Measurements from ENCODE around the gene PDAP1. TPM values are rescaled to one million over a fixed set of nuclear protein-coding genes. Genes with fewer than 3 reads are reported as not detected.
A peak's percentile ranks its signal among the peaks of the same experiment; 100 is the strongest.

The PDAP1 gene
- total RNA-seq, 3 donors from 2014 or later (not counting 1 experiment from before 2014, with no cell fraction given) = 55.3 to 60.6 (median 59.3) TPM

DNA sequence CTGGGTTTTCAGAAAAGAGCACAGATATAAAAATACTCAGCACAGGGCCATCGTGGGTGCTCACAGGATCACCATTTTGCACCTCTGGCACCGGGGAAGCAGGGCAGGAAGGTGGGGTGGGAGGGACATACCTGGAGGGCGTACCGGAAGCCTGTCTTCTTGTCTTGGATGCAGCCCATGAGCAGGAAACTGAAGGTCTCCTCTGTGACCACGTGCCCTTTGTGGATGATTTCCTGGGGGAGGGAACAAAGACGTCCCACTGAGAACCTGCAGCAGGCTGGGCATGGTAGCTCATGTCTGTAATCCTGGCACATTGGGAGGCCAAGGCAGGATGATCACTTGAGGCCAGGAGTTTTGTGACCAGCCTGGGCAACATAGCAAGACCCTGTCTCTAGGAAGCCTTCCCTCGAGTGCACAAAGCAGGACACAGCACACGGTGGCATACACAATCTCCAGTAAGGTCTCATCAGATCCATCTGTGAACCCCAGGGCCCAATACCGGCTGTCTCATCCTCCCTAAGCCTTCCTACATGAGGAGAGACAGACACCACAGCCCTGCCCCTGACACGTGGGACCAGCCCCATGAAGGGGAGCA is 20.7 kb upstream of the PDAP1 start:
- Mint-ChIP-seq H3K36me3 (no peaks in the 10 kb centered on the region), H3K27me3 (ENCODE audit: low read depth in 2 of 2) (no peaks in the 10 kb centered on the region), H3K27ac (no peak overlapping the region), H3K9me3 (no peaks in the 10 kb centered on the region), H3K4me1 (no peaks in the 10 kb centered on the region), H3K4me3 (no peak overlapping the region)
- ATAC-seq = no peak
- peaks cover 31% of the 10 kb centered on the region for H3K36me3 ChIP-seq (ENCODE audit: control insufficient read depth, insufficient read depth, low read length)
- no peaks in the 10 kb centered on the region for H3K9me3 ChIP-seq (ENCODE audit: control insufficient read depth, insufficient read depth, low read length)
- WGBS (ENCODE audit: insufficient coverage) = 87% methylated on average over 10 of the region's 10 CpGs
- intact Hi-C loops (cut with micrococcal nuclease) = no loop called here
- H3K27ac ChIP-seq (ENCODE audit: low read length) = no peak overlapping the region
- TF ChIP-seq, protein P1, sequence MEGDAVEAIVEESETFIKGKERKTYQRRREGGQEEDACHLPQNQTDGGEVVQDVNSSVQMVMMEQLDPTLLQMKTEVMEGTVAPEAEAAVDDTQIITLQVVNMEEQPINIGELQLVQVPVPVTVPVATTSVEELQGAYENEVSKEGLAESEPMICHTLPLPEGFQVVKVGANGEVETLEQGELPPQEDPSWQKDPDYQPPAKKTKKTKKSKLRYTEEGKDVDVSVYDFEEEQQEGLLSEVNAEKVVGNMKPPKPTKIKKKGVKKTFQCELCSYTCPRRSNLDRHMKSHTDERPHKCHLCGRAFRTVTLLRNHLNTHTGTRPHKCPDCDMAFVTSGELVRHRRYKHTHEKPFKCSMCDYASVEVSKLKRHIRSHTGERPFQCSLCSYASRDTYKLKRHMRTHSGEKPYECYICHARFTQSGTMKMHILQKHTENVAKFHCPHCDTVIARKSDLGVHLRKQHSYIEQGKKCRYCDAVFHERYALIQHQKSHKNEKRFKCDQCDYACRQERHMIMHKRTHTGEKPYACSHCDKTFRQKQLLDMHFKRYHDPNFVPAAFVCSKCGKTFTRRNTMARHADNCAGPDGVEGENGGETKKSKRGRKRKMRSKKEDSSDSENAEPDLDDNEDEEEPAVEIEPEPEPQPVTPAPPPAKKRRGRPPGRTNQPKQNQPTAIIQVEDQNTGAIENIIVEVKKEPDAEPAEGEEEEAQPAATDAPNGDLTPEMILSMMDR (IDR thresholded peaks at IDR 0.05) = no peak
- no peak overlapping the region for H3K4me3 ChIP-seq (ENCODE audit: low read length)
- H3K4me1 ChIP-seq (ENCODE audit: control insufficient read depth, insufficient read depth, low read length) = no peaks in the 10 kb centered on the region
- H3K27me3 ChIP-seq (ENCODE audit: control insufficient read depth, insufficient read depth, low read length) = no peaks in the 10 kb centered on the region
- peak in 1 of 2 donors; percentile 41 for DNase-seq

DNA sequence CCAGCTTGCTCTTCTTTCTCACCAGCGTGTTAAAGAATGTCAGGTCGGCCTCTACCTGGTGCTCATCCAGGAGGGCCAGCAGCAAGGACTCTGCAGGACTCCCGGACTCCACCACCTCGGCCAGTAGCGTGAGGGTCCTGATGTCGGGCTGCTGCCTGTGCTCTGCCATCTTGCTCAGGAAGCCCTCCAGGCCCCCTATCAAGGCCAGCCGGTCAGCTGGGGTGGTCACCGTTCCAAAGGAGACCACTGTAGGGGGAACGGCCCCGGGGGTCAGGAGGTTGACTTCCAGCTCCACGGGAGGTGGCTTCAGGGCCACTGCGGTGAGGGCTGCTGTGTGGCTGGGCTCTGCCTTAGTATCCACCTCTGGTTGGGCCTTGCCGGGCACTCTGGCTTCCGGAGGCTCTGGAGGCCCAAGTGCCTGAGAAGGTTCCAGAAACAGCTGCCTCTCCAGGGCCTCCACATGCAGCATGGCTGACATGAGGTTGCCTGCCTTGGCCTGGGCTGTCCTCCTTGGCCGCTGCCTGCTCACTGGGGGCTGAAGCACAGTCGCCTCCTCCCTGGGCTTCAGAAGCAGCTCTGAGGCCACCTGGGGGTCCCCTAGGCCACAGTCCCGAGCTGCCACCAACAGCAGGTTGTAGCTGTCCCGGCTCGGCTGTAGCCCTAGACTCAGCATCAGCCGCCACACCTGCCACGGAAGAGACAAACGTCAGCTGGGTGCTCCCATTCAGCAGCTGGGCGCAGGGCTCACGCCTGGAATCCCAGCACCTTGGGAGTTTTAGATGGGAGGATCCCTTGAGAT is 16.7 kb upstream of the PDAP1 start:
- no peaks in the 10 kb centered on the region for H3K4me1 Mint-ChIP-seq
- no peak overlapping the region for H3K27ac ChIP-seq (ENCODE audit: low read length)
- H3K4me1 ChIP-seq (ENCODE audit: control insufficient read depth, insufficient read depth, low read length) = no peaks in the 10 kb centered on the region
- H3K36me3 ChIP-seq (ENCODE audit: control insufficient read depth, insufficient read depth, low read length) = peaks cover 31% of the 10 kb centered on the region
- WGBS (ENCODE audit: insufficient coverage) = 98% methylated on average over 24 of the region's 24 CpGs
- no peaks in the 10 kb centered on the region for H3K27me3 ChIP-seq (ENCODE audit: control insufficient read depth, insufficient read depth, low read length)
- no peaks in the 10 kb centered on the region for H3K9me3 Mint-ChIP-seq
- no peak for ATAC-seq
- no peak overlapping the region for H3K4me3 Mint-ChIP-seq
- intact Hi-C loops (cut with micrococcal nuclease) = no loop called here
- H3K27me3 Mint-ChIP-seq (ENCODE audit: low read depth in 2 of 2) = no peaks in the 10 kb centered on the region
- H3K9me3 ChIP-seq (ENCODE audit: control insufficient read depth, insufficient read depth, low read length) = no peaks in the 10 kb centered on the region
- H3K4me3 ChIP-seq (ENCODE audit: low read length) = no peak overlapping the region
- no peak for DNase-seq
- TF ChIP-seq, protein P1 (IDR thresholded peaks at IDR 0.05) = no peak
- no peaks in the 10 kb centered on the region for H3K36me3 Mint-ChIP-seq
- H3K27ac Mint-ChIP-seq = no peak overlapping the region

DNA sequence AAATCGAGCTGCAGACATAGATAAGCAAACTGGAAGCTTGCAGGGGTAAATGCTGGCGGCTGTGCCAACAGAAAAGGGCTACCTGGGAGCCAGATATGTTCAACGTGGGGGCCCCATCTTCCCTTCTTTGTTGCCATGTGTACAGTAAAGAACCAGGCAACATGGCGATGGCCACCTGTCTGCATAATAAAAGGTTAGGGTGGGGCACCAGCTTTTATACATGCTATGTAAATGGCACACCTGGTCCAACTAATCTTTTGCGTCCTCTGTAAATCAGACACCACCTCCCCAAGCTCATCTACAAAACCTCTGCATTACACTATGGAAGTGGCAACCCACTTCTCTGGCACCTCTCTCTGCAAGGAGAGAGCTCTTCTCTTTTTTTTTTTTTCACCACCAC is 14.2 kb upstream of the PDAP1 start:
- Histone ChIP-seq H3K27me3 (ENCODE audit: control insufficient read depth, insufficient read depth, low read length) (no peaks in the 10 kb centered on the region), H3K9me3 (ENCODE audit: control insufficient read depth, insufficient read depth, low read length) (no peaks in the 10 kb centered on the region), H3K36me3 (ENCODE audit: control insufficient read depth, insufficient read depth, low read length) (peaks cover 42% of the 10 kb centered on the region), H3K4me1 (ENCODE audit: control insufficient read depth, insufficient read depth, low read length) (no peaks in the 10 kb centered on the region), H3K4me3 (ENCODE audit: low read length) (no peak overlapping the region), H3K27ac (ENCODE audit: low read length) (no peak overlapping the region)
- Mint-ChIP-seq H3K4me1 (no peaks in the 10 kb centered on the region), H3K27ac (peak overlapping the region in 1 of 2 donors; percentile 2), H3K27me3 (ENCODE audit: low read depth in 2 of 2) (no peaks in the 10 kb centered on the region), H3K4me3 (no peak overlapping the region), H3K9me3 (no peaks in the 10 kb centered on the region), H3K36me3 (no peaks in the 10 kb centered on the region)
- intact Hi-C loops (cut with micrococcal nuclease) = no loop called here
- 90% methylated on average over 5 of the region's 5 CpGs for WGBS (ENCODE audit: insufficient coverage)
- DNase-seq = no peak
- TF ChIP-seq, protein P1 (IDR thresholded peaks at IDR 0.05) = no peak
- ATAC-seq = no peak
